HEK293 (cell line): ENCODE measurements around the gene CADM4.

Source experiments
- GLIS1 ChIP-seq: fragments of 450-650 bp; formaldehyde crosslinking; IDR thresholded peaks from 2 replicates; pipeline ENCODE4 v1.5.1; 2016; ENCODE audit warnings: missing biosample characterization, missing genetic modification characterization
- HOXA7 ChIP-seq: sonication (generic); formaldehyde crosslinking; IDR thresholded peaks from 2 replicates; pipeline ENCODE4 v1.8.1; 2022; ENCODE audit warnings: missing genetic modification reagents, borderline replicate concordance
- KLF16 ChIP-seq: fragments of 450-650 bp; formaldehyde crosslinking; IDR thresholded peaks from 2 replicates; pipeline ENCODE4 v1.5.1; 2017; ENCODE audit warnings: missing biosample characterization, missing genetic modification characterization
- OSR2 ChIP-seq: fragments of 450-650 bp; formaldehyde crosslinking; IDR thresholded peaks from 2 replicates; pipeline ENCODE4 v1.5.1; 2016; ENCODE audit warnings: missing biosample characterization, missing genetic modification characterization
- REPIN1 ChIP-seq: fragments of 450-650 bp; formaldehyde crosslinking; IDR thresholded peaks from 2 replicates; pipeline ENCODE4 v1.5.1; 2017; ENCODE audit warnings: missing biosample characterization, missing genetic modification characterization, low read depth
- SP2 ChIP-seq: fragments of 450-650 bp; formaldehyde crosslinking; IDR thresholded peaks from 2 replicates; pipeline ENCODE4 v1.5.1; 2016; ENCODE audit warnings: missing biosample characterization, missing genetic modification characterization
- SP7 ChIP-seq: fragments of 450-650 bp; formaldehyde crosslinking; IDR thresholded peaks from 2 replicates; pipeline ENCODE4 v1.5.1; 2016; ENCODE audit warnings: missing biosample characterization, missing genetic modification characterization
- ZBTB20 ChIP-seq: fragments of 450-650 bp; formaldehyde crosslinking; IDR thresholded peaks from 2 replicates; pipeline ENCODE4 v1.5.1; 2016; ENCODE audit warnings: missing biosample characterization, missing genetic modification characterization
- ZBTB21 ChIP-seq: fragments of 450-650 bp; formaldehyde crosslinking; IDR thresholded peaks from 2 replicates; pipeline ENCODE4 v1.5.1; 2017; ENCODE audit warnings: missing biosample characterization, missing genetic modification characterization
- ZBTB8A ChIP-seq: fragments of 450-650 bp; formaldehyde crosslinking; IDR thresholded peaks from 2 replicates; pipeline ENCODE4 v1.5.1; 2016; ENCODE audit warnings: missing biosample characterization, missing genetic modification characterization
- ZEB2 ChIP-seq: fragments of 450-650 bp; formaldehyde crosslinking; IDR thresholded peaks from 2 replicates; pipeline ENCODE4 v1.5.1; 2016; ENCODE audit warnings: missing biosample characterization, missing genetic modification characterization
- ZFHX2 ChIP-seq: fragments of 450-650 bp; formaldehyde crosslinking; conservative IDR thresholded peaks from 2 replicates; pipeline ENCODE4 v1.5.1; 2016; ENCODE audit warnings: missing biosample characterization, missing genetic modification characterization
- ZFP37 ChIP-seq: fragments of 450-650 bp; formaldehyde crosslinking; IDR thresholded peaks from 2 replicates; pipeline ENCODE4 v1.5.1; 2016; ENCODE audit warnings: missing biosample characterization, missing genetic modification characterization
- ZIC2 ChIP-seq: fragments of 450-650 bp; formaldehyde crosslinking; IDR thresholded peaks from 2 replicates; pipeline ENCODE4 v1.5.1; 2016; ENCODE audit warnings: missing biosample characterization, missing genetic modification characterization
- ZNF248 ChIP-seq: fragments of 450-650 bp; formaldehyde crosslinking; IDR thresholded peaks from 2 replicates; pipeline ENCODE4 v1.5.1; 2017; ENCODE audit warnings: missing biosample characterization, missing genetic modification characterization
- ZNF391 ChIP-seq: fragments of 450-650 bp; formaldehyde crosslinking; IDR thresholded peaks from 2 replicates; pipeline ENCODE4 v1.5.1; 2016; ENCODE audit warnings: low read depth, missing biosample characterization, missing genetic modification characterization, borderline replicate concordance
- ZNF555 ChIP-seq: fragments of 450-650 bp; formaldehyde crosslinking; conservative IDR thresholded peaks from 2 replicates; pipeline ENCODE4 v1.5.1; 2017; ENCODE audit warnings: missing biosample characterization, mild to moderate bottlenecking, missing genetic modification characterization, inconsistent platforms
- TF ChIP-seq, protein P1 (sequence below): fragments of 450-650 bp; formaldehyde crosslinking; IDR thresholded peaks from 2 replicates; pipeline ENCODE4 v1.5.1; 2017; ENCODE audit warnings: missing biosample characterization, mild to moderate bottlenecking, missing genetic modification characterization, moderate library complexity
- TF ChIP-seq, protein P2 (sequence below): fragments of 450-650 bp; formaldehyde crosslinking; conservative IDR thresholded peaks from 2 replicates; pipeline ENCODE4 v1.5.1; 2016; ENCODE audit warnings: low read depth, missing biosample characterization, missing genetic modification characterization
- TF ChIP-seq, protein P3 (sequence below): fragments of 450-650 bp; formaldehyde crosslinking; IDR thresholded peaks from 2 replicates; pipeline ENCODE4 v1.5.1; 2016; ENCODE audit warnings: missing biosample characterization, missing genetic modification characterization
- TF ChIP-seq, protein P4 (sequence below): fragments of 450-650 bp; formaldehyde crosslinking; IDR thresholded peaks from 2 replicates; pipeline ENCODE4 v1.5.1; 2016; ENCODE audit warnings: missing biosample characterization, missing genetic modification characterization
- TF ChIP-seq, protein P5 (sequence below): fragments of 450-650 bp; formaldehyde crosslinking; IDR thresholded peaks from 2 replicates; pipeline ENCODE4 v1.5.1; 2016; ENCODE audit warnings: missing biosample characterization, missing genetic modification characterization

The CADM4 gene

DNA sequence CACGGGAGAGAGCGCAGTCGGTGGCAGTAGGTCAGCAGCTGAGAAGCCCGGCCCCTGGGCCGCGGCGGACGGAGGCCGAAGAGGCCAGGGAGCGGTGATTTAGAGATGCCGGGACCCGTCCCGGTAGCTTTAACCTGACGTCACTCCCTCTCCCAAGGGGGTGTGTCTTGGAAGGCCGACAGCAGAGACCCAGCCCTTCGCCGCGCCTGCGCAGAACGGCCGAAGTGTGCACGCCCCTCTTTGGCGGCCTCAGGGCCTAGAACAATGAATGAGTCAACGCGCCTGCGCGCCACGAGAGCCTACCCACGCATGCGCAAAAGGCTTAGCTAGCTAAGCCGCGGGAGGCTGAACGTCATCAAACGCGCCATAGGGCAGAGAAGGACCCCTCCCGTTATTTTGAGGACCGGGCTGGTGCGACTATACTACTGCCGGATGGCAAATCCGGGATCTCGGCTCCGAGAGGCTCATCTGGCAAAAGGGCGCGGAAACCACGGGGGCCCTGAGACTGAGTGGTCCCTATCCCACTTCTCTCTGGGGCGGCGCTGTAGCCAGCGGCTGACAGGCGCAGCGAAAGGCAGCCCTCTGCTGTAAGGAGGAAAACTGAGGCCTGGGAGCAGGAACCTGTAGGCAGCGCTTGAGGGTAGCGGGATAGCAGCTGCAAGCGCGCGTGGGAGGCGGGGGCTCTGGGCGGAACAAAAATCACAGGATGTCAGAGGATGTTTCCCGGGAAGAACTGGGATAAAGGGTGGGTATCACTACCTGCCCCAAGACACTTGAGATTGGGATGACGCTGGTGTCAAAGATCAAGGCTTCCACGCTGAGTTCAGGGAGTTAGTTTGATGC, 43.4 kb downstream of the CADM4 start, which contains the start of the genes IRGQ and ZNF576 (continued):
- TF ChIP-seq KLF16 (peak; percentile 54; the same call in 1 of the 2 replicates), ZFP37 (tag by site-specific recombination) (peak; percentile 95), ZIC2 (tag by site-specific recombination) (peak; percentile 73), REPIN1 (peak; percentile 94; the same call in 1 of the 2 replicates), ZFHX2 (peak; percentile 99), ZNF391 (tag by site-specific recombination) (peak; percentile 94), ZNF555 (tag by site-specific recombination) (no peak), ZBTB20 (peak; percentile 74), HOXA7 (CRISPR knock-in tag) (no peak), GLIS1 (tag by site-specific recombination) (peak; percentile 100), ZEB2 (tag by site-specific recombination) (peak; percentile 97), ZBTB8A (tag by site-specific recombination) (peak; percentile 87), SP2 (peak; percentile 77), OSR2 (tag by site-specific recombination) (peak; percentile 90), SP7 (peak; percentile 93), ZNF248 (tag by site-specific recombination) (no peak), ZBTB21 (peak; percentile 94)
- TF ChIP-seq, protein P1, sequence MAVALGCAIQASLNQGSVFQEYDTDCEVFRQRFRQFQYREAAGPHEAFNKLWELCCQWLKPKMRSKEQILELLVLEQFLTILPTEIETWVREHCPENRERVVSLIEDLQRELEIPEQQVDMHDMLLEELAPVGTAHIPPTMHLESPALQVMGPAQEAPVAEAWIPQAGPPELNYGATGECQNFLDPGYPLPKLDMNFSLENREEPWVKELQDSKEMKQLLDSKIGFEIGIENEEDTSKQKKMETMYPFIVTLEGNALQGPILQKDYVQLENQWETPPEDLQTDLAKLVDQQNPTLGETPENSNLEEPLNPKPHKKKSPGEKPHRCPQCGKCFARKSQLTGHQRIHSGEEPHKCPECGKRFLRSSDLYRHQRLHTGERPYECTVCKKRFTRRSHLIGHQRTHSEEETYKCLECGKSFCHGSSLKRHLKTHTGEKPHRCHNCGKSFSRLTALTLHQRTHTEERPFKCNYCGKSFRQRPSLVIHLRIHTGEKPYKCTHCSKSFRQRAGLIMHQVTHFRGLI (tag by site-specific recombination), result peak; percentile 50; the same call in 1 of the 2 replicates
- TF ChIP-seq, protein P2, sequence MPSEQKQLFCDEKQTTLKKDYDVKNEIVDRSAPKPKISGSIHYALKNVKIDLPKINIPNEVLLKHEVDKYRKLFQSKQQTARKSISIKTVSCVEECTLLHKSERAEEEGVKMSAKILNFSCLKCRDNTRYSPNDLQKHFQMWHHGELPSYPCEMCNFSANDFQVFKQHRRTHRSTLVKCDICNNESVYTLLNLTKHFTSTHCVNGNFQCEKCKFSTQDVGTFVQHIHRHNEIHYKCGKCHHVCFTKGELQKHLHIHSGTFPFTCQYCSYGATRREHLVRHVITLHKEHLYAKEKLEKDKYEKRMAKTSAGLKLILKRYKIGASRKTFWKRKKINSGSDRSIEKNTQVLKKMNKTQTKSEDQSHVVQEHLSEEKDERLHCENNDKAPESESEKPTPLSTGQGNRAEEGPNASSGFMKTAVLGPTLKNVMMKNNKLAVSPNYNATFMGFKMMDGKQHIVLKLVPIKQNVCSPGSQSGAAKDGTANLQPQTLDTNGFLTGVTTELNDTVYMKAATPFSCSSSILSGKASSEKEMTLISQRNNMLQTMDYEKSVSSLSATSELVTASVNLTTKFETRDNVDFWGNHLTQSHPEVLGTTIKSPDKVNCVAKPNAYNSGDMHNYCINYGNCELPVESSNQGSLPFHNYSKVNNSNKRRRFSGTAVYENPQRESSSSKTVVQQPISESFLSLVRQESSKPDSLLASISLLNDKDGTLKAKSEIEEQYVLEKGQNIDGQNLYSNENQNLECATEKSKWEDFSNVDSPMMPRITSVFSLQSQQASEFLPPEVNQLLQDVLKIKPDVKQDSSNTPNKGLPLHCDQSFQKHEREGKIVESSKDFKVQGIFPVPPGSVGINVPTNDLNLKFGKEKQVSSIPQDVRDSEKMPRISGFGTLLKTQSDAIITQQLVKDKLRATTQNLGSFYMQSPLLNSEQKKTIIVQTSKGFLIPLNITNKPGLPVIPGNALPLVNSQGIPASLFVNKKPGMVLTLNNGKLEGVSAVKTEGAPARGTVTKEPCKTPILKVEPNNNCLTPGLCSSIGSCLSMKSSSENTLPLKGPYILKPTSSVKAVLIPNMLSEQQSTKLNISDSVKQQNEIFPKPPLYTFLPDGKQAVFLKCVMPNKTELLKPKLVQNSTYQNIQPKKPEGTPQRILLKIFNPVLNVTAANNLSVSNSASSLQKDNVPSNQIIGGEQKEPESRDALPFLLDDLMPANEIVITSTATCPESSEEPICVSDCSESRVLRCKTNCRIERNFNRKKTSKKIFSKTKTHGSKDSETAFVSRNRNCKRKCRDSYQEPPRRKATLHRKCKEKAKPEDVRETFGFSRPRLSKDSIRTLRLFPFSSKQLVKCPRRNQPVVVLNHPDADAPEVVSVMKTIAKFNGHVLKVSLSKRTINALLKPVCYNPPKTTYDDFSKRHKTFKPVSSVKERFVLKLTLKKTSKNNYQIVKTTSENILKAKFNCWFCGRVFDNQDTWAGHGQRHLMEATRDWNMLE (tag by site-specific recombination), result peak; percentile 86; the same call in 1 of the 2 replicates
- TF ChIP-seq, protein P3, sequence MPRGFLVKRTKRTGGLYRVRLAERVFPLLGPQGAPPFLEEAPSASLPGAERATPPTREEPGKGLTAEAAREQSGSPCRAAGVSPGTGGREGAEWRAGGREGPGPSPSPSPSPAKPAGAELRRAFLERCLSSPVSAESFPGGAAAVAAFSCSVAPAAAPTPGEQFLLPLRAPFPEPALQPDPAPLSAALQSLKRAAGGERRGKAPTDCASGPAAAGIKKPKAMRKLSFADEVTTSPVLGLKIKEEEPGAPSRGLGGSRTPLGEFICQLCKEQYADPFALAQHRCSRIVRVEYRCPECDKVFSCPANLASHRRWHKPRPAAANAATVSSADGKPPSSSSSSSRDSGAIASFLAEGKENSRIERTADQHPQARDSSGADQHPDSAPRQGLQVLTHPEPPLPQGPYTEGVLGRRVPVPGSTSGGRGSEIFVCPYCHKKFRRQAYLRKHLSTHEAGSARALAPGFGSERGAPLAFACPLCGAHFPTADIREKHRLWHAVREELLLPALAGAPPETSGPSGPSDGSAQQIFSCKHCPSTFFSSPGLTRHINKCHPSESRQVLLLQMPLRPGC (tag by site-specific recombination), result peak; percentile 67
- TF ChIP-seq, protein P4, sequence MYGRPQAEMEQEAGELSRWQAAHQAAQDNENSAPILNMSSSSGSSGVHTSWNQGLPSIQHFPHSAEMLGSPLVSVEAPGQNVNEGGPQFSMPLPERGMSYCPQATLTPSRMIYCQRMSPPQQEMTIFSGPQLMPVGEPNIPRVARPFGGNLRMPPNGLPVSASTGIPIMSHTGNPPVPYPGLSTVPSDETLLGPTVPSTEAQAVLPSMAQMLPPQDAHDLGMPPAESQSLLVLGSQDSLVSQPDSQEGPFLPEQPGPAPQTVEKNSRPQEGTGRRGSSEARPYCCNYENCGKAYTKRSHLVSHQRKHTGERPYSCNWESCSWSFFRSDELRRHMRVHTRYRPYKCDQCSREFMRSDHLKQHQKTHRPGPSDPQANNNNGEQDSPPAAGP (tag by site-specific recombination), result peak; percentile 96
- TF ChIP-seq, protein P5, sequence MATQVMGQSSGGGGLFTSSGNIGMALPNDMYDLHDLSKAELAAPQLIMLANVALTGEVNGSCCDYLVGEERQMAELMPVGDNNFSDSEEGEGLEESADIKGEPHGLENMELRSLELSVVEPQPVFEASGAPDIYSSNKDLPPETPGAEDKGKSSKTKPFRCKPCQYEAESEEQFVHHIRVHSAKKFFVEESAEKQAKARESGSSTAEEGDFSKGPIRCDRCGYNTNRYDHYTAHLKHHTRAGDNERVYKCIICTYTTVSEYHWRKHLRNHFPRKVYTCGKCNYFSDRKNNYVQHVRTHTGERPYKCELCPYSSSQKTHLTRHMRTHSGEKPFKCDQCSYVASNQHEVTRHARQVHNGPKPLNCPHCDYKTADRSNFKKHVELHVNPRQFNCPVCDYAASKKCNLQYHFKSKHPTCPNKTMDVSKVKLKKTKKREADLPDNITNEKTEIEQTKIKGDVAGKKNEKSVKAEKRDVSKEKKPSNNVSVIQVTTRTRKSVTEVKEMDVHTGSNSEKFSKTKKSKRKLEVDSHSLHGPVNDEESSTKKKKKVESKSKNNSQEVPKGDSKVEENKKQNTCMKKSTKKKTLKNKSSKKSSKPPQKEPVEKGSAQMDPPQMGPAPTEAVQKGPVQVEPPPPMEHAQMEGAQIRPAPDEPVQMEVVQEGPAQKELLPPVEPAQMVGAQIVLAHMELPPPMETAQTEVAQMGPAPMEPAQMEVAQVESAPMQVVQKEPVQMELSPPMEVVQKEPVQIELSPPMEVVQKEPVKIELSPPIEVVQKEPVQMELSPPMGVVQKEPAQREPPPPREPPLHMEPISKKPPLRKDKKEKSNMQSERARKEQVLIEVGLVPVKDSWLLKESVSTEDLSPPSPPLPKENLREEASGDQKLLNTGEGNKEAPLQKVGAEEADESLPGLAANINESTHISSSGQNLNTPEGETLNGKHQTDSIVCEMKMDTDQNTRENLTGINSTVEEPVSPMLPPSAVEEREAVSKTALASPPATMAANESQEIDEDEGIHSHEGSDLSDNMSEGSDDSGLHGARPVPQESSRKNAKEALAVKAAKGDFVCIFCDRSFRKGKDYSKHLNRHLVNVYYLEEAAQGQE (tag by site-specific recombination), result peak; percentile 62
